GM12801 (cell line): ENCODE results near the gene MEMO1.

Experiments used
- TF ChIP-seq, protein P1 (sequence below): IDR thresholded peaks from one replicate; pipeline ENCODE4 v1.5.1; 2011; ENCODE audit warnings: control low read depth; ENCODE audit not compliant: insufficient read length; ENCODE audit errors: extremely low read depth

Gene MEMO1

DNA sequence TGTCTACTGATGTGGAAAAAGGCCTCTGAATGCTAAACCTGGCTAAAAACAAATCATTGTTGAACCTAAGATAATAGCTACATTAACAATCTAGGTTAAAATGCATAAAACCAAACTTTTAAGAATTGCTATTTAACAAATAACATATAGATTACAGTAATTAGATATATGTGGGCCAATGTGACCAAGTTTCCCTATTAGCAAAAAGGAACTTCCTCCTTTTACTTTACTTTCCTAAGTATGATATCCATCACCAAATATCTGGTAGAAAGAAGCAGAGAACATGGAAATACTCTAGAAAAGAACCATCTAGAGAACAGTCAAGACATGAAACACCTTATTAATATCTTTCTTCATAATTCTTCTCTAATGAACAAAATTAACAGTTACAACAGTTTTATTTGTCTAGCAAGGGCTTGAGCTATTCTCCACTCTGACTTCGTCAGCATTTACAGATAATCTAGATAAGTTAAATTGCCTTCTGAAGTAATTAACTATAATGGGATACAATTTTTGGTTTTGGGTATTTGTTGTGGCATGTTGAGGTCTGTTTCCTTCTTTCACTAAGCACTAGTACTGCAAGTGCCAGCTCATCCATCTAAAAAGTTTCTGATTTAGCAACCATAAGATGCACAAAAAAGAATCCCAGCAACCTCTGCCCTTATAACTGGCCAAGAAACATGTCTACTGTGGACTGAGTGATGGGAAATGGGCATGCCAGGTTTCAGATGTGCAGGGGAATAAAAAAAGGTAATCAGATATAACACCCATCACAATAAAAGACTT, 53.3 kb downstream of the MEMO1 start:
- TF ChIP-seq, protein P1, sequence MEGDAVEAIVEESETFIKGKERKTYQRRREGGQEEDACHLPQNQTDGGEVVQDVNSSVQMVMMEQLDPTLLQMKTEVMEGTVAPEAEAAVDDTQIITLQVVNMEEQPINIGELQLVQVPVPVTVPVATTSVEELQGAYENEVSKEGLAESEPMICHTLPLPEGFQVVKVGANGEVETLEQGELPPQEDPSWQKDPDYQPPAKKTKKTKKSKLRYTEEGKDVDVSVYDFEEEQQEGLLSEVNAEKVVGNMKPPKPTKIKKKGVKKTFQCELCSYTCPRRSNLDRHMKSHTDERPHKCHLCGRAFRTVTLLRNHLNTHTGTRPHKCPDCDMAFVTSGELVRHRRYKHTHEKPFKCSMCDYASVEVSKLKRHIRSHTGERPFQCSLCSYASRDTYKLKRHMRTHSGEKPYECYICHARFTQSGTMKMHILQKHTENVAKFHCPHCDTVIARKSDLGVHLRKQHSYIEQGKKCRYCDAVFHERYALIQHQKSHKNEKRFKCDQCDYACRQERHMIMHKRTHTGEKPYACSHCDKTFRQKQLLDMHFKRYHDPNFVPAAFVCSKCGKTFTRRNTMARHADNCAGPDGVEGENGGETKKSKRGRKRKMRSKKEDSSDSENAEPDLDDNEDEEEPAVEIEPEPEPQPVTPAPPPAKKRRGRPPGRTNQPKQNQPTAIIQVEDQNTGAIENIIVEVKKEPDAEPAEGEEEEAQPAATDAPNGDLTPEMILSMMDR, result no peak

DNA sequence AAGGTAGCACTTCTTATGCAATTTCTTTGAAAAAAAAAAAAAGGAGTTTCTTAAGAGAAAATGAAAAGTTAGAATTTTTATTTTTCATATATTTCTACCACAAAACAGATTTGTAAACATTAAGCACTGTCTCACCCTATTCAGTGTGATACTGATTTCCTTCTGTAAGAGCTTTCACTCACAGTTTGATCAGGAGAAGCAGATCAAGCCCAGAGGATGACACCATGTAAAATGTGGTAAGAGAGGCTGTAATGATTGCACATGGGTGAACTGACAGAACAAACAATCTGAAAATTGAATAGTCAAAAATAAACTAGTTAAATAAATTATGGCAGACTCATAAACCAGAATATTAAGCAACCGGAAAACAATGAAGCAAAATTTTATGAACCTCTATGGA, 54.5 kb downstream of the MEMO1 start:
- TF ChIP-seq, protein P1, result no peak

DNA sequence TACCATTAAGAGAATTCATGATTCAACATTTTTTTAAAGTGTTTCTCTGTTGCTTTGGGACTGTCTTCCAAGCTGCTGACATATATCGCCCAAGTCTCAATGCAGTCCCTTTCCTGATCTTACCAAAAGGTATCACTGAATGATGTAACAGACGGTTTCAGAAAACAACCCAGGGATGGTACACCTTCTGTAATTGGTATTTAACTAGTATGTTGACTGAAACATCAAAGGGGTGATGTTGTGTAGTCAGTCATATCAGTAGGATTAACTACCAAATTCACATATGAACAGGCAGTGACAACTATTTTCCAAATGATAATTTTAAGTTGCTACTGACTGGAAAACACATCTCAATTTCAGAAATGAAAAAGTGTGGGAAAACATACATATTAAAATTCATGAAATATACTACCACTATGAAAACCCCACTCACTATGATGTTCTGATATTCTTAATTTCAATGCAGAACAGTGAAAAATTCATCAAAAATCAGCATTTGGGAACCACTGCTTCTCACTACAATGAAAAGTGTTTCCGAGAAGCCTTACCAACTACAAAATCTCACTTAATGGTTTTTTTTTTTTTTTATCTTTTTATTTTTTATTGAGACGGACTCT, 59.8 kb downstream of the MEMO1 start:
- TF ChIP-seq, protein P1, result no peak

DNA sequence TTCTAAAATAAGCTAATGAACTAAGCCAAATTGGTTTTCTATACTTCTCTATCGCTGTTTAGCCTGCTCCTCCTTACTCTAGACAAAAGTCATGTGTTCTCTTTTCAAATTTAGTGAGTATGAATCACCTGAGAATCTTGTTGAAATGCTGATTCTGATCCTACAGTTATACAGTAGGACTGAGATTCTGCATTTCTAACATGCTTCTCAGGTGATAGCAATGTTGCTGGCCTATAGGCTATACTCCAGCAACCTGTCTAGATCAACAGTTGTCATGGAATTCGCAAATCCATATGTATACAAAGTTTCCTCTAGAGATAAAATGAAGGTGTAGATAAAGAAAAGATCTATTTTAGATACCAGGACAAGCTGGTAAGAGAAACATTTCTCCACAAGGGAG, 62.9 kb downstream of the MEMO1 start:
- TF ChIP-seq, protein P1, result no peak

- TF ChIP-seq, protein P1, result no peak
Observed at GRCh38 chr2:31946838-31947237, 64.0 kb downstream of the MEMO1 start.

GRCh38 chr2:31945572-31945935, 65.3 kb downstream of the MEMO1 start:
- TF ChIP-seq, protein P1, result no peak

DNA sequence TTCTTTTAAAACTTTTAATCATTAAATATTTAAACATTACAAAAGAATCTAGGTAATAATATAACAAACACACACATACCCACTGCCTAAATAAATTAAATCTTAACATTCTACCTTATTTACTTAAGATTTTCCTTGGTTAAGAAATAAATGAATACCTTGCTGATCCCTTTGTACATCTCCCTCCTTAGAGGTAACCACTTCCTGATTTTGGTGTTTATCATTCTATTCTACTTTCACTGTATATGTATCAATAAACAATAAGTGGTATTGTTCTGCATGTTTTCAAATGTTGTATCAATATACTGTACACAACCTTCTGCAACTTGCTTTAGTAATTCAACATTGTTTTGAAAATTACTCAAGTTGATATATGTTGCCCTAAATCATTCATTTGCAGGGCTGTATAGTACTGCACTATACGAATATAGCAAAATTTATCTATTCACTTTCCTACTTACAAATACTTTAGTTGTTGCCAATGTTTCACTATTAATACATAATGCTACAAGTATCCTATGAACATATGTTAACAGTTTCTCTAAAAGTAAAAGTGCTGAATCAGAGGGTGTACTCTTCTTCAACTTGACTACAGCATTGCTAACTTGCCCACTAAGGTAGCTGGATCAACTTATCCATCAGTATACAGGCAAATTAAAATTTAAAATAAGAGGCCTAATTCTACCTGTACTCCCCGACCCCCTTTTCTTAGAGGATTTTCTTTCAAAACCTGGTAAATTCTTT, 65.8 kb downstream of the MEMO1 start:
- TF ChIP-seq, protein P1, result no peak
